ENCODE results near the gene COX7A1.

Gene COX7A1

GRCh38 chr19:36111200-36111539 is 41.1 kb downstream of the COX7A1 start:
- DNase-seq = no peak

- no peak for DNase-seq
These were observed 41.6 kb downstream of the COX7A1 start, which contains the start of gene OVOL3 for GRCh38 chr19:36110487-36111199. Gene OVOL3, plus strand, starts transcription at chr19:36111143. Its CDS starts 60 bp downstream, at chr19:36111203.

GRCh38 chr19:36108684-36109083 is 43.6 kb downstream of the COX7A1 start:
- no peak for DNase-seq

GRCh38 chr19:36106991-36107390 is 45.3 kb downstream of the COX7A1 start:
- DNase-seq = no peak

GRCh38 chr19:36106441-36106840 is 45.8 kb downstream of the COX7A1 start:
- no peak for DNase-seq

GRCh38 chr19:36103842-36104552 is 48.2 kb downstream of the COX7A1 start:
- no peak for DNase-seq

- DNase-seq = no peak
These were observed 49.1 kb downstream of the COX7A1 start for GRCh38 chr19:36103040-36103626.

- DNase-seq = no peak
These were observed 50.5 kb downstream of the COX7A1 start for GRCh38 chr19:36101550-36102327.
